Pancreas (tissue), 10 donors: ENCODE data around the gene ESR1. TPM values are rescaled to one million over a fixed set of nuclear protein-coding genes. Genes with fewer than 3 reads are reported as not detected.
"Not testable (repeated sequence)": the region's sequence is repeated elsewhere in the genome, so short reads cannot be mapped to it uniquely, and the experiment has no call there.

ENCODE experiments used
- ATAC-seq, 4 donors: fragments of 200-7000 bp; cut with Tn5 transposase; one replicate each; pipeline versions ENCODE4 v1.8.0 to v1.9.1; 2020; ENCODE audit warnings: mild to moderate bottlenecking in 4 of 4, moderate library complexity in 4 of 4
- DNase-seq, 6 donors: peaks; one replicate each; pipeline ENCODE4 v3.0.0-alpha.2; 2020
- FAIRE-seq: peaks from 2 replicates; lab custom pipeline; 2012; peaks lifted over from hg19 to GRCh38; lab: Jason Lieb, UNC
- H3K27ac ChIP-seq, 4 donors: fragments of 200-600 bp; sonication (generic); 1 replicate in 3 of 4; 2 replicates in 1 of 4; pipeline versions ENCODE4 v1.5.0 to v1.8.0; 2020
- H3K27me3 ChIP-seq, 4 donors: fragments of 200-600 bp; one replicate each; pipeline ENCODE4 v1.8.0; 2021
- H3K36me3 ChIP-seq, 3 donors: fragments of 200-600 bp; sonication (generic) in 1 of 3; one replicate each; pipeline versions ENCODE4 v1.5.0 to v1.8.0; 2020 to 2021
- H3K4me1 ChIP-seq, 3 donors: fragments of 200-600 bp; one replicate each; pipeline ENCODE4 v1.8.0; 2021
- H3K4me3 ChIP-seq, 4 donors: fragments of 200-600 bp; sonication (generic) in 2 of 4; one replicate each; pipeline versions ENCODE4 v1.5.0 to v1.8.0; 2020 to 2021
- H3K9me3 ChIP-seq, 4 donors: fragments of 200-600 bp; one replicate each; pipeline ENCODE4 v1.8.0; 2021
- WGBS, 2 donors: extraction: QIAGEN DNeasy Blood & Tissue Kit; methylation state at CpG; one replicate each; pipeline ENCODE4 v1.1.7; 2013; 5-methylcytosine and 5-hydroxymethylcytosine counted together
- intact Hi-C, 3 donors: fragments of 100-400 bp; cut with DNase I; formaldehyde crosslinking; loops; one replicate each; pipeline versions ENCODE4 v1.11.1 to v1.14.2; 2022
- polyA plus RNA-seq, 2 donors: library from polyadenylated mRNA; stranded (reverse); fragments of 200-250 nt; gene quantifications; one replicate each; pipeline ENCODE4 v1.2.3, GENCODE V29; 2013
- total RNA-seq, 6 donors: library from RNA; stranded (reverse); fragmentation: NEBNext Ultra II Directional in 4 of 6; extraction: Animal tissue kit (Norgen Biotek cat#: 25700) in 4 of 6; gene quantifications; one replicate each; pipeline versions ENCODE4 v1.2.1 to v1.2.4, GENCODE V29; 2021 to 2023
- TF ChIP-seq, protein P1 (sequence below), 4 donors: fragments of 200-600 bp; sonication (generic) in 3 of 4; IDR thresholded peaks; one replicate each; pipeline versions ENCODE4 v1.5.0 to v1.8.0; 2021; ENCODE audit warnings: antibody characterized with exemption in 4 of 4
- donor health status: healthy with polysubstance abuse.
- donor health status: DM: no; HTN: no; CAD: no; lungs with moderate emphysema.
- donor health status: DM: no; HTN: no; CAD: no.
- donor health status: control.
- donor health status: control.
- donor health status: Bipolar disorder and iron deficiency.
- donor health status: DM: yes; HTN: yes; CAD: no.
- donor health status: DM: no; HTN: no; CAD: no.
- donor health status: DM: no; HTN: no; CAD: no.
- donor health status: DM: yes; HTN: yes; CAD: no.

The ESR1 gene
- total and polyA plus RNA-seq, 8 donors = 0.19 to 1.0 (median 0.41) TPM

DNA sequence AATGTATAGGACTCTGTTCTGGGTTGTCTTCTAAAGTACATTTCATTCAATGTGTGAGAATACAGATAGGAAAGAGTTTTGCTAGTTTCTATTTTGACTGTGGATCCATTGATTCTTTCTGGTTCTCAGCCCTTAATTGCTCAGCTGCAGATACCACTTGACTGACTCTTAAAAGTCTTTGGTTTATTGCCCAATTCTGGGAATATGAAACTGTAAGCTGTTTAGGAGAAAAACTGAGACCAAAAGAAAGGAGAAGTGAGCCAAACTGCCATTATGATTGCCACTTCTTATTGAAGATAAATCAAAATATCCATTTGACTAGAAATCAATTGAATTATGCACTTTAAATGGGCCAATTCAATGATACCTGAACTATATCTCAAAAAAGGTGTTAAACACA lies 211.4 kb downstream of the ESR1 start:
- TF ChIP-seq, protein P1, sequence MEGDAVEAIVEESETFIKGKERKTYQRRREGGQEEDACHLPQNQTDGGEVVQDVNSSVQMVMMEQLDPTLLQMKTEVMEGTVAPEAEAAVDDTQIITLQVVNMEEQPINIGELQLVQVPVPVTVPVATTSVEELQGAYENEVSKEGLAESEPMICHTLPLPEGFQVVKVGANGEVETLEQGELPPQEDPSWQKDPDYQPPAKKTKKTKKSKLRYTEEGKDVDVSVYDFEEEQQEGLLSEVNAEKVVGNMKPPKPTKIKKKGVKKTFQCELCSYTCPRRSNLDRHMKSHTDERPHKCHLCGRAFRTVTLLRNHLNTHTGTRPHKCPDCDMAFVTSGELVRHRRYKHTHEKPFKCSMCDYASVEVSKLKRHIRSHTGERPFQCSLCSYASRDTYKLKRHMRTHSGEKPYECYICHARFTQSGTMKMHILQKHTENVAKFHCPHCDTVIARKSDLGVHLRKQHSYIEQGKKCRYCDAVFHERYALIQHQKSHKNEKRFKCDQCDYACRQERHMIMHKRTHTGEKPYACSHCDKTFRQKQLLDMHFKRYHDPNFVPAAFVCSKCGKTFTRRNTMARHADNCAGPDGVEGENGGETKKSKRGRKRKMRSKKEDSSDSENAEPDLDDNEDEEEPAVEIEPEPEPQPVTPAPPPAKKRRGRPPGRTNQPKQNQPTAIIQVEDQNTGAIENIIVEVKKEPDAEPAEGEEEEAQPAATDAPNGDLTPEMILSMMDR (IDR thresholded peaks at IDR 0.05) = no peak
- H3K4me1 ChIP-seq = no peaks in the 10 kb centered on the region
- no peak overlapping the region for H3K4me3 ChIP-seq
- peaks cover 0 to 3% (median 0%) of the 10 kb centered on the region in 4 donors for H3K27me3 ChIP-seq
- intact Hi-C loops = no loop called here
- no peaks in the 10 kb centered on the region for H3K36me3 ChIP-seq
- FAIRE-seq (no peak), DNase-seq (no peak), ATAC-seq (no peak)
- no peaks in the 10 kb centered on the region for H3K9me3 ChIP-seq
- H3K27ac ChIP-seq = no peak overlapping the region

DNA sequence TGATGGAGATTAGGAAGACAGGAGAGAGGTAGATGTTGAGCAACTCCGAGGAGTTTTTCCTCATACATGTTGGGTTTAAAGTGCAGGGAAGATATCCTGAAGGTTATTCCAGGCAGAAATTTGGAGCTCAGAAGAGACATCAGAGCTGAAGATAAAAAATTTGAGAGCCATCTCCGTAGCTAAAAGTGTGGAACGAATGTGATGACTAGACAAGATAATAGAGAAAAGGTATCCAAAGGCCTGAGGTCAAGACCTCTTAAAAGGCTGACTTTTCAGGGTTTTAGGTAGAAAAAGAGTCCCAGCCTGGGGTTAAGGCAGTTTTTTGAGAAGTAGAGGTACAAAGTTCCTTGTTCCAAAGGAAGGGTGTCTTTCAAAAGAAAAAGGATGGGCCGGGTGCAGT lies 214.8 kb downstream of the ESR1 start:
- Histone ChIP-seq H3K27ac (no peak overlapping the region), H3K9me3 (no peaks in the 10 kb centered on the region), H3K4me3 (no peak overlapping the region), H3K36me3 (no peaks in the 10 kb centered on the region), H3K4me1 (no peaks in the 10 kb centered on the region), H3K27me3 (no peaks in the 10 kb centered on the region)
- 54 to 72% methylated on average over 4 of the region's 4 CpGs for WGBS, 2 donors
- no peak for FAIRE-seq
- TF ChIP-seq, protein P1 (IDR thresholded peaks at IDR 0.05) = no peak
- no peak for DNase-seq
- intact Hi-C loops = no loop called here
- no peak for ATAC-seq

DNA sequence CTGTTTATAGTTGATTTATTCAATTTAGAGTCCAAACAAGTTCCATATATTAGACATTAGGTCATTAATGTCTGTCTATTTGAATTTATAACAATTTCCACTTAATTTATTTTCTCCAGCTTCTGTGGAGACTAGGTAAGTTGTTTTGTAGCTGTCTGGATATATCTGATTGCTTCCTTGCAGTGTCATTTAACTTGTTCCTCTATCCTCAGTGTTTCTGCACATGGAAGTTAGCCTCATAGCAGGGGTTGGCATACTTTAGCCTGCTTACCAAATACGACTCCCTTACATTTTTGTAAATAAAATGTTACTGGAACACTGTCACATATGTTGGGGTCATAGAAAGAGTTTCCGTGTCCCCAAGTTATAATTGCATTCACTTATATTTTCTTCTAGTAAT lies 216.1 kb downstream of the ESR1 start:
- WGBS, 2 donors = 51 to 64% methylated on average over 2 of the region's 2 CpGs
- H3K27me3 ChIP-seq = no peaks in the 10 kb centered on the region
- ATAC-seq (no peak), FAIRE-seq (no peak), DNase-seq (no peak)
- intact Hi-C loops = no loop called here
- H3K4me1 ChIP-seq = no peaks in the 10 kb centered on the region
- TF ChIP-seq, protein P1 (IDR thresholded peaks at IDR 0.05) = no peak
- H3K36me3 ChIP-seq = no peaks in the 10 kb centered on the region
- H3K9me3 ChIP-seq = no peaks in the 10 kb centered on the region
- H3K4me3 ChIP-seq = no peak overlapping the region
- no peak overlapping the region for H3K27ac ChIP-seq

DNA sequence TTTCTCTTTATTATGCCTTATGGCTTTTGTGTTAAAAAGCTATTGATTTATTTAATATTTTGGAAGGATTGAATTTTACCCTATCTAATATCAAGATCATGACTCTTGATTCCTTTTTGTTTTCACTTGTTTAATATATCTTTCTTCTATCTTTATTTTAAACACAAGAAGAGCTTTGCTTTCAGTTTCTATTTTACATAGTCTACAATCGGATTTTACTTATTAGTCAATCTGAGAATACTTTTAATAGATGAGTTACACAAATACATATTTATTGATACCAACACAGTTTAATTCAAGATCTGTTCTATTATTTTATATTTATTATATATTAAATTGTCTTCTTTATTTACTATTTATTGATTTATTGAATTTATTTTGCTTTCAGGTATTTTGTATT lies 218.8 kb downstream of the ESR1 start:
- no peaks in the 10 kb centered on the region for H3K9me3 ChIP-seq
- no peak overlapping the region for H3K4me3 ChIP-seq
- no peak for ATAC-seq
- H3K27ac ChIP-seq = no peak overlapping the region
- WGBS, 2 donors = 64 to 68% methylated on average over 1 of the region's 1 CpG
- H3K4me1 ChIP-seq = no peaks in the 10 kb centered on the region
- intact Hi-C loops = no loop called here
- H3K36me3 ChIP-seq = no peaks in the 10 kb centered on the region
- FAIRE-seq = peak; percentile 74
- no peak for DNase-seq
- TF ChIP-seq, protein P1 (IDR thresholded peaks at IDR 0.05) = no peak
- no peaks in the 10 kb centered on the region for H3K27me3 ChIP-seq

DNA sequence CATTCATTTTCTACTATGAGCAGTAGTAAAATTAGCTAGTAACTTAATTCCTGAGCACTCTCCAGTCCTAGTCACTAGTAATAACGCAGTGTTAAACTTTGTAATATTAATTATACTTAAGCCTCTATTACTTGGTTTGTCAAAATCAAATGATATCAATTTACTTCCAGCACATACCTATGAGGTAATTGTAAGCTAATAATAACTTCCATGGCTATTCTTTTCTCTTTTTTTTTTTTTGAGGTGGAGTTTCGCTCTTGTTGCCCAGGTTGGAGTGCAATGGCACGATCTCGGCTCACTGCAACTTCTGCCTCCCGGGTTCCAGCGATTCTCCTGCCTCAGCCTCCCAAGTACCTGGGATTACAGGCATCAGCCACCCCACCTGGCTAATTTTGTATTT lies 219.3 kb downstream of the ESR1 start:
- ATAC-seq, intact Hi-C loops, H3K27me3 ChIP-seq, H3K9me3 ChIP-seq, H3K27ac ChIP-seq, H3K36me3 ChIP-seq, FAIRE-seq, DNase-seq, H3K4me3 ChIP-seq, H3K4me1 ChIP-seq: not testable (repeated sequence)
- WGBS, 2 donors = 78 to 85% methylated on average over 6 of the region's 6 CpGs

DNA sequence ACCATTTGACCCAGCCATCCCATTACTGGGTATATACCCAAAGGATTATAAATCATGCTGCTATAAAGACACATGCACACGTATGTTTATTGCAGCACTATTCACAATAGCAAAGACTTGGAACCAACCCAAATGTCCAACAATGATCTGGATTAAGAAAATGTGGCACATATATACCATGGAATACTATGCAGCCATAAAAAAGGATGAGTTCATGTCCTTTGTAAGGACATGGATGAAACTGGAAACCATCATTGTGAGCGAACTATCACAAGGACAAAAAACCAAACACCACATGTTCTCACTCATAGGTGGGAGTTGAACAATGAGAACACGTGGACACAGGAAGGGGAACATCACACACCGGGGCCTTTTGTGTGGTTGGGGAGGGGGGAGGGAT lies 226.3 kb downstream of the ESR1 start:
- DNase-seq, H3K4me1 ChIP-seq, H3K9me3 ChIP-seq, ATAC-seq, H3K4me3 ChIP-seq, H3K27me3 ChIP-seq, H3K36me3 ChIP-seq, intact Hi-C loops, FAIRE-seq, H3K27ac ChIP-seq: not testable (repeated sequence)
- 76 to 84% methylated on average over 4 of the region's 4 CpGs for WGBS, 2 donors
